ENCODE data around the gene ATXN10.

ATXN10 gene

GRCh38 chr22:45865561-45866125, 194.0 kb downstream of the ATXN10 start:
- no peak for DNase-seq

- no peak for DNase-seq
Observed at GRCh38 chr22:45866126-45866645, 194.6 kb downstream of the ATXN10 start.

GRCh38 chr22:45866646-45867117, 195.0 kb downstream of the ATXN10 start:
- DNase-seq: no peak

GRCh38 chr22:45867118-45867905, 195.7 kb downstream of the ATXN10 start:
- DNase-seq: no peak

DNA sequence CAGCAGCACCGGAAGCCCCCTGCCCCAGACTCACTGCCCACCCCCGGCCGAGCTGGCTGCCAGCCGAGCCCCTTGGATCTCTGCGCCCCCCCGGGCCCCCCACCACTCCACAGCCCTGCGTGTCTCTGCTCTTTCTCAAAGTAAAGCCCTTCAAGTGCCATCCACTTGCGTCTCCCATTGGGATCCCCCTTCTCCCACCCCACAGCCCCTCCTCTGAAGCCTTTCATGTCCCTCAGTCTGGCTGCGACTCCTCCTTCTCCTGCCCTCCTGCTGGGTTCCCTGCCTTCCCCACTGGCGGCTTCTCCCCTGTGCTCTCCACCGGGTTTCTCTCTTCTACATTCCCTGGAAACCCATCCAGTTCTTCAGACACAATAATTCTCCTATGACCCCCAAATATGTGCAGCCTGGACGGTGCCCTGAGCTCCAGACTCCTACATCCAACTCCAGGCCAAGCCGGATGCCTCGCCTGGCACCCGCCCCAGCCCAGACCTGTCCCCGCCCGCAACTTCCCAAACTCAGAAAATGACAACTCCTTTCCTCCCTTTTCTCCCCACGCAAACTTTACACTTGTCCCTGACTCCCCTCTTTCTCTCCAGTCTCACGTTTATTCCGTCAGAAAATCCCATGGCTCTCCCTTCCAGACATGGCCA, 196.4 kb downstream of the ATXN10 start:
- DNase-seq: no peak

GRCh38 chr22:45868571-45869339, 197.1 kb downstream of the ATXN10 start:
- peak in 1 of 2 experiments; percentile 1 for DNase-seq

DNA sequence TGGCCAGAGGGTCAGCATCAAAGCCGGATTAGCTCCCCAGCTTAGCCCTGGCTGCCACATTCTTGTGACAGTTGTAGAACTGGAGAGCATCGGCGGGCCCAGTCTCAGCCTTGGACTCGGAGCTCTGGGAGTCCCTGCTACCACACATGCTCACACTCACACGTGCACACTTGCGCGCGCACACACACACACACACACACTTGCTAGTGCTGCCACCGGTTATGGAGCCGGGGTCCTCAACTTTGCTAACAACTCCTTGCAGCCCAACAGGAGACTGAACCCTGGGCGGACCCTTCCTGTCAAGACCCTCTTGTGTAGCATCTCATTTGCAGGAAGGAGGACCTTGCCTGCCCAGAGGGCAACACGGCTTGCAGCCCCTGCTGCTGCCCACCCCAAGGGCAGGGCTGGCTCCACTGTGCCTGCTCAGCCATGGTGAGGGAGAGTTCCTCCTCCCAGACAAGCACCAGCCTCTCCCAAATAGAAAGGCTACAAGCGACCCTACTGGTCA, 197.8 kb downstream of the ATXN10 start:
- no peak for DNase-seq

DNA sequence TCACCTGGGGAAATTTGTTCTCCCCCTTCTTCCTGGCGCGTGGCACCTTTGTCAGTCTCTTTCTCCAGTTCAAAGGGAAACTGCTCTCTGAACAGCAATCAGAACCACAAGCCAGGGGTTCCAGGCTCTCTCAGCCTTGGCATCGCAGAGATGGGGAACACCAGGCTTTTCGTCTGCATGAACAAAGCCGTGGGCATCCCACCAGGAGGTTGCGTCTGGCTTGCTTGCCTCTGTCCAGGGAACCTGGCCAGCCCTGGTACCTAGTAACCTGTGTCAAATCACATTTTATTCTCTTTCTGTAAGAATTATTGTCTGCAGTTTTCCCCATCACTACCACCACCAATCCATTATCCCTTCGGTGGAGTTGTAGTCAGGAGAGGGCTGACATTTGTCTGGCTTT, 198.4 kb downstream of the ATXN10 start:
- no peak for DNase-seq

DNA sequence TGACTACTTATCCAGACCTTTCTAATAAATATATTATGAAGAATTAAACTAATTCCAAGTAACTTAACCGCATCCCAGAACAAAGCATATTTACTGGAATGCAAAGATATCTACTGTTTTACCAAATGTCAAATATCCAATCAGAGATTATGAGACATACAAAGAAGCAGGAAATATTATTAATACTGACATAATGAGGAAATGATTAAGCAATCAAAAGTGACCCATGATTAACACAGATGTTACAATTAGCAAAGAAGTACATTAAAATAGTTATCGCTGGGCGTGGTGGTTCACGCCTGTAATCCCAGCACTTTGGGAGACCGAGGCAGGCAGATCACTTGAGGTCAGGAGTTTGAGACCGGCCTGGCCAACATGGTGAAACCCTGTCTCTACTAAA, 200.1 kb downstream of the ATXN10 start:
- no peak for DNase-seq

- DNase-seq: no peak
Observed at GRCh38 chr22:45872659-45873263, 201.1 kb downstream of the ATXN10 start.

GRCh38 chr22:45876136-45877035, 204.8 kb downstream of the ATXN10 start:
- no peak for DNase-seq

DNA sequence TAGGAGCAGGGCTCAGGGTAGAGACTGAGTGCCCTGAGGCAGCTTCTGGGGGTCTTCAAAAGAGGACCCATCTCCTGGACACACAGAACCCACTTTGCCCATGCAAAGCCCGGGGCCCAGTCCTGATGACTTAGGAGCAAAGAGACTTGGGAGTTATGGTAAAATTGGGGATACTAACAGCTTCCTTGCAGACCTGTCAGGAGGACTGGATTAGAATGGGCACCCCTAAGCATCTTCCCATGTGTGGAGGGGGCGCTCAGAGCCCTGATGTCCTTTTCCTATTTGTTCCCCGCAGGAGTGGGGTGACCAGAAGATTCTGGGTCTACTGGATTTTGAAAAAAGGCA, 205.4 kb downstream of the ATXN10 start:
- DNase-seq: no peak

GRCh38 chr22:45877651-45878050, 206.0 kb downstream of the ATXN10 start:
- DNase-seq: no peak

GRCh38 chr22:45878051-45878781, 206.6 kb downstream of the ATXN10 start:
- DNase-seq: no peak

DNA sequence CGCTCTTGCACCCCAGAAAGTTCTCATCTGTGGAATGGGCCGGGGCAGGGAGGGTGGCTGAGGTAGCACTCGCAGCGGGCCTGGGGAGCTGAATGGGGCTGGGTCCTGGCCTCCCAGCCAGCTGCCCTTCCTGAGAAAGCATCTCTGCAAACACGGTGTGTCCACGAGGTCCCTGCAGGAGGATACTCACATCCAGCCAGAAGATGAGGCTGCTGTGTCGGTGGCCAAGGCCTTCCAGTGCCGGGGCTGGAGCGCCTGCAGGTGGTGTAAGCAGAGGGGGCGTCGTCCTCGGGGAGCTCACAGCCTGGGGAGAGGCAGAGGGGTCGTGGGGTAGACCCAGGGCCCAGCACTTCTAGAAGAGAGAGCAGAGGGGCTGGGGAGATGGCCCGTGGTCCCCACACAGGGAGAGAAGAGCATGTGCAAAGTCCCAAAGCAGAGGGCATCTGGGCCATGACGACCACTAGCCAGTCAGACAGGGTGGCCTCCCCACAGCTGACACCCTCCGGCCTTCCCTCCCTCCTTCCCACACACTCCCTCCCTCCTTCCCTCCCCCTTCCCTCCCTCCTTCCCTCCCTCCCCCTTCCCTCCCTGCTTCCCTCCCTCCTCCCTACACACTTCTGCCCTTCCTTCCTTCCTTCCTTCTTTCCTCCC, 207.4 kb downstream of the ATXN10 start:
- DNase-seq: no peak

DNA sequence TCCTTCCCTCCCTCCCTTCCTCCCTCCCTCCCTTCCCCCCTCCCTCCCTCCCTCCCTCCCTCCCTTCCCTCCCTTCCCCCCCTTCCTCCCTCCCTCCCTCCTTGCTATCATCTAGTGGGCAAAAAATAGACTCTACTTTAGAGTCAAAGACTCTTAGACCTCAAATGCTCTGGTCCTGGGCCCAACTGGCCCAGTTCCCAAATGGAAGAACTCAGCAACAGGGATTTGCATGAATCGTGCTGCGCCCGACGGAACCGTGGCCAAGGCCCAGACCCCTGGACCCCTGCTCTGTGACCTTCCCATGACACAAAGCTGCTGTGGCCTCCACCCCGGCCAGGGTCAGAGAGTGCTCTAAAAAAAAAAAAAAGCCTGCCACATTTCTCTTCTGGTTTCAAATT, 207.9 kb downstream of the ATXN10 start:
- no peak for DNase-seq

DNA sequence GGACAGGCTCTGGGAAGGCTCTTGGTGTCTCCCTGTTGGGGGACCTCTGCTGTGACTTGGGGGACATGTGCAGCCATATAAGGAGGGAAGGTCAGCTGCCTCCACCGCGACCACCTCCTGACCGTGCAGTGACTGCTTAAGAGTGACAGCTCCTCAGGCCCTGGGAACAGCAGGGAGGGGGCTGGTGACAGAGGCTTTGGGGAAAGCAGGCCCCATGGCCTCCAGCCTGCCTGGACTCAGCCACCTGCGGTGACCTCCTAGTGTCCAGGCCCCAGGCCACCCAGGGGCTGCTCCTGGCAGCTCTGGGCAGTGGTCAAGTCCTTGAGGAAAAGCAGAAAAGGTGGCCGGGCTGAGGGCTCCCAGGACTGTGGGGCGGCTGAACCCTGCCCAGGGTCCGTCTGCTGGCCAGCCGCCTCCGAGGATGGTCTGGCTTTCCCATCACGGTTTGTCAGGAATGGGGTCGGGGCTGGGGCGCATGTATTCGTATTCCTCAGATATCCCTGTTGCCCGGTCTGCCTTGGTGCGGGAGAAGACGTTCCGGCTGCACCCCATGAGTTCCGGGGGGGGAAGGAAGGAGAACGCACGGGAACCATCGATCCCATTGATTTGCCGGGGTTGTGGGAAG, 208.6 kb downstream of the ATXN10 start:
- DNase-seq: no peak

DNA sequence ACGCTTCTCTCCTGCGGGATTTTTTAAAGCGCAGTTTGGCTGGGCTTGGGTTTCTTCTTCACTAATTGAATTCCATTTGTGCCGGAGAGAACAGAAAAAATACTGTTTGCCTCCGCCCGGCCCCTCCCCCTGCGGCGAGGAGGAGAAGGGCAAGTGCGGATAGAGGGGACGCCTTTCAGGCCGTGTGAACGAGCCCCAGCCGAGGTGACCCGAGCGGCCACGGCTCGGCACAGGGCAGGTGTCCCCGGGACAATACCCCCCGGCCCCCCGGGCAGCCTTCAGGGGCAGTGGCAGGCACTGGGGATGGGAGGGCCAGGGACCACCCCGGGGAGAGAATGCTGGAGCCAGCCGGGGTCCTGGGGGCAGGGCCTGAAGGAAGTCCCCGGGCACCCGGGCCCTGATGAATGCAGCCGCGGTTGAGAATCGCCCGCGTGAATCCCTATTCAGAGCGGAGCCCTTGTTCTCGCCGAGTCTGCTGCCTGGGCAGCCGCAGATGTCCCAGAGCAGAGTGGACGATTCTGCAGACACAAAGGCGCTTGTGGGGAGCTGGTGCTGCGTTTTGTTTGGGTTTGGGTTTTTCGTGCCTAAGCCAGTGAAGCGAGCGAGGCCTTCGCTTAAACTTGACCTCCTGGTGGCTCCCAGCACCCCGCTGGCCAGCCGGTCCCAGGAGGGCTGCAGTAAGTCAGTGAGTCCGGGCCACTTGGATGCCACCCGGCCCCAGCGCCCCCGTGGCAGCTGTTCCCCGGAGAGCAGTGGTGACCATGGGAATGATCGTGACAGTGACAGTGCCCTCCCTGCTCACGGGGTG, 209.3 kb downstream of the ATXN10 start:
- DNase-seq: no peak

DNA sequence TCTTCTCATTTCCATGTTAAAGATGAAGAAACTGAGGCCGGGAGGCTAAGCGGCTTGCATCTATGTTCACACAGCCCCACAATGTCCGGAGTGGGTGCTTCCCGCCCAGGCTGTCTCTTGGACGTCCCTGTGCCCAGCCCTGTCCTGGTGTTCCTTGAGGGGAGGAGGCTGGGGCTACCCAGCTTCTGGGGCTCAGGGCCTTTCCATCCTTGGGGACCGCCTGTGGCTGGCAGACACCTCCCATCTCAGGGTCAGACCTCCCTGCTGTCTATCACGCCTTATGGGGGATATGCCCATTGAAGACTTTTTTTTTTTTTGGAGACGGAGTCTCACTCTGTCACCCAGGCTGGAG, 209.9 kb downstream of the ATXN10 start:
- DNase-seq: no peak

All from Kasumi-1 (cell line).